H1 (cell line): ENCODE measurements around the gene ALG6. TPM values are rescaled to one million over a fixed set of nuclear protein-coding genes. Genes with fewer than 3 reads are reported as not detected.
A peak's percentile ranks its signal among the peaks of the same experiment; 100 is the strongest.

Experiments
- CTCF ChIA-PET: fragments of 300-600 bp; sonication (Branson Sonifier 250); formaldehyde crosslinking; loops from one replicate; lab custom pipeline; 2021; ENCODE audit not compliant: partially characterized antibody; lab: Charles Lee
- POLR2A ChIA-PET: fragments of 300-600 bp; sonication (Branson Sonifier 250); formaldehyde crosslinking; loops from one replicate; lab custom pipeline; 2021; ENCODE audit warnings: inconsistent platforms; ENCODE audit not compliant: partially characterized antibody; lab: Charles Lee
- DNase-seq, 2 experiments: peaks; one replicate each; pipeline versions ENCODE4 v3.0.0 to v3.0.0-alpha.2; 2010 to 2022; ENCODE audit warnings: low spot score in 2 of 2, low read depth in 1 of 2, mixed read lengths in 1 of 2
- FAIRE-seq: peaks from 2 replicates; lab custom pipeline; 2011; peaks lifted over from hg19 to GRCh38; lab: Jason Lieb, UNC
- H2AFZ ChIP-seq: 2 replicates; pipeline ENCODE4 v1.8.1; 2012; ENCODE audit warnings: low read length, inconsistent platforms
- H2AK5ac ChIP-seq: 2 replicates; pipeline ENCODE4 v1.6.1; 2013; ENCODE audit warnings: low read depth, low read length
- H2BK120ac ChIP-seq: replicated peaks from 2 replicates; pipeline ENCODE3; 2013; ENCODE audit warnings: low read depth, low read length, inconsistent platforms
- H2BK12ac ChIP-seq: 2 replicates; pipeline ENCODE4 v1.6.1; 2013; ENCODE audit warnings: low read depth, low read length
- H2BK15ac ChIP-seq: 2 replicates; pipeline ENCODE4 v1.6.1; 2013; ENCODE audit warnings: low read length
- H2BK20ac ChIP-seq: 2 replicates; pipeline ENCODE4 v1.6.1; 2013; ENCODE audit warnings: low read length
- H2BK5ac ChIP-seq: 2 replicates; pipeline ENCODE4 v1.6.1; 2013; ENCODE audit warnings: low read depth, low read length
- H3K14ac ChIP-seq: 2 replicates; pipeline ENCODE4 v1.6.1; 2013; ENCODE audit warnings: inconsistent platforms; ENCODE audit not compliant: insufficient read length
- H3K18ac ChIP-seq: 2 replicates; pipeline ENCODE4 v1.6.1; 2013; ENCODE audit warnings: low read length; ENCODE audit errors: extremely low read depth
- H3K23ac ChIP-seq: 2 replicates; pipeline ENCODE4 v1.6.1; 2013; ENCODE audit warnings: inconsistent platforms; ENCODE audit not compliant: insufficient read length
- H3K23me2 ChIP-seq: 2 replicates; pipeline ENCODE4 v1.6.1; 2013; ENCODE audit warnings: low read depth, low read length
- H3K27ac ChIP-seq: 2 replicates; pipeline ENCODE4 v1.6.1; 2011; ENCODE audit warnings: low read depth, low read length, inconsistent platforms
- H3K27me3 ChIP-seq, 4 experiments: replicated peaks in 1 of 4; 1 replicate in 1 of 4; 2 replicates in 3 of 4; pipeline versions ENCODE4 v1.6.1 to v1.8.1; 2011 to 2013; ENCODE audit warnings: low read length in 3 of 4, mild to moderate bottlenecking in 3 of 4, inconsistent platforms in 2 of 4, mixed read lengths in 2 of 4, moderate library complexity in 1 of 4; ENCODE audit not compliant: control insufficient read depth in 3 of 4, insufficient read depth in 3 of 4; ENCODE audit errors: extremely low read depth in 1 of 4
- H3K36me3 ChIP-seq, 4 experiments: 2 replicates each; pipeline versions ENCODE4 v1.6.1 to v1.8.1; 2011 to 2013; ENCODE audit warnings: mild to moderate bottlenecking in 4 of 4, low read length in 3 of 4, moderate library complexity in 2 of 4, control low read depth in 1 of 4, inconsistent platforms in 1 of 4; ENCODE audit not compliant: insufficient read depth in 4 of 4, control insufficient read depth in 2 of 4
- H3K4ac ChIP-seq: replicated peaks from 2 replicates; pipeline ENCODE3; 2013; ENCODE audit warnings: low read length, low read depth, mixed read lengths, inconsistent platforms; ENCODE audit not compliant: insufficient read length
- H3K4me1 ChIP-seq, 4 experiments: replicated peaks in 1 of 4; 1 replicate in 1 of 4; 2 replicates in 3 of 4; pipeline versions ENCODE4 v1.6.1 to v1.8.1; 2011 to 2013; ENCODE audit warnings: low read length in 3 of 4, inconsistent platforms in 2 of 4, mixed read lengths in 1 of 4; ENCODE audit not compliant: insufficient read depth in 4 of 4, control insufficient read depth in 3 of 4
- H3K4me2 ChIP-seq, 2 experiments: 2 replicates each; pipeline versions ENCODE4 v1.6.1 to v1.8.1; 2011 to 2013; ENCODE audit warnings: low read depth in 2 of 2, low read length in 2 of 2, control low read depth in 1 of 2, inconsistent platforms in 1 of 2, mild to moderate bottlenecking in 1 of 2; ENCODE audit not compliant: insufficient read depth in 1 of 2
- H3K4me3 ChIP-seq, 4 experiments: fragments of 200-600, 300-600 bp in 1 of 4; sonication (generic), shearing (Covaris generic), sonication (Bioruptor Twin) in 1 of 4; 2 replicates each; pipeline versions ENCODE4 v1.5.1 to v1.8.1; 2011 to 2016; ENCODE audit warnings: low read length in 4 of 4, low read depth in 3 of 4, control low read depth in 2 of 4, inconsistent platforms in 2 of 4, mild to moderate bottlenecking in 2 of 4, mixed read lengths in 1 of 4, moderate library complexity in 1 of 4; ENCODE audit not compliant: insufficient read depth in 2 of 4; ENCODE audit errors: extremely low read depth in 1 of 4
- H3K56ac ChIP-seq: replicated peaks from 2 replicates; pipeline ENCODE3; 2013; ENCODE audit warnings: low read depth, mild to moderate bottlenecking, mixed read lengths, low read length, inconsistent platforms; ENCODE audit not compliant: insufficient read length
- H3K79me1 ChIP-seq: 2 replicates; pipeline ENCODE4 v1.6.1; 2013; ENCODE audit warnings: low read depth, low read length, control low read depth
- H3K79me2 ChIP-seq, 2 experiments: 2 replicates each; pipeline versions ENCODE4 v1.6.1 to v1.8.1; 2012 to 2013; ENCODE audit warnings: low read length in 2 of 2, mild to moderate bottlenecking in 2 of 2, inconsistent platforms in 1 of 2; ENCODE audit not compliant: insufficient read depth in 2 of 2, control insufficient read depth in 1 of 2
- H3K9ac ChIP-seq, 4 experiments: replicated peaks in 1 of 4; 1 replicate in 1 of 4; 2 replicates in 3 of 4; pipeline versions ENCODE4 v1.6.1 to v1.8.1; 2011 to 2013; ENCODE audit warnings: low read depth in 3 of 4, low read length in 3 of 4, control low read depth in 2 of 4, mild to moderate bottlenecking in 2 of 4, moderate library complexity in 2 of 4, inconsistent platforms in 1 of 4; ENCODE audit errors: extremely low read depth in 1 of 4
- H3K9me3 ChIP-seq, 2 experiments: 2 replicates each; pipeline versions ENCODE4 v1.6.1 to v1.8.1; 2012 to 2013; ENCODE audit warnings: mild to moderate bottlenecking in 2 of 2, moderate library complexity in 2 of 2, control low read depth in 1 of 2, inconsistent platforms in 1 of 2, low read depth in 1 of 2, low read length in 1 of 2, mixed read lengths in 1 of 2; ENCODE audit not compliant: insufficient read depth in 2 of 2
- H4K20me1 ChIP-seq, 2 experiments: replicated peaks in 1 of 2; 2 replicates each; pipeline versions ENCODE3 to v1.8.1; 2011 to 2013; ENCODE audit warnings: inconsistent platforms in 2 of 2, low read length in 2 of 2, mild to moderate bottlenecking in 1 of 2; ENCODE audit not compliant: insufficient read depth in 2 of 2, control insufficient read depth in 1 of 2
- H4K5ac ChIP-seq: 2 replicates; pipeline ENCODE4 v1.6.1; 2013; ENCODE audit warnings: low read length, low read depth, mixed read lengths, inconsistent platforms; ENCODE audit not compliant: insufficient read length
- H4K8ac ChIP-seq: 2 replicates; pipeline ENCODE4 v1.8.0; 2013; ENCODE audit warnings: mild to moderate bottlenecking, moderate library complexity, low read length, inconsistent platforms; ENCODE audit not compliant: insufficient read depth; ENCODE audit errors: extremely low read depth
- H4K91ac ChIP-seq: replicated peaks from 2 replicates; pipeline ENCODE3; 2013; ENCODE audit warnings: low read length, mixed read lengths, inconsistent platforms; ENCODE audit not compliant: insufficient read length
- BACH1 ChIP-seq: IDR thresholded peaks from 2 replicates; pipeline ENCODE4 v1.6.1; 2012; ENCODE audit warnings: low read length, improper control_type of control experiment
- CBX5 ChIP-seq: fragments of 300-800, 300-1000 bp; sonication (generic); IDR thresholded peaks from 2 replicates; pipeline ENCODE4 v1.7.1; 2016; ENCODE audit warnings: antibody characterized with exemption, low read length, low read depth
- CTBP2 ChIP-seq: IDR thresholded peaks from 2 replicates; pipeline ENCODE4 v1.7.0; 2011; ENCODE audit warnings: borderline replicate concordance, mild to moderate bottlenecking, moderate library complexity, mixed read lengths, low read length; ENCODE audit not compliant: insufficient read depth, insufficient read length
- EGR1 ChIP-seq: IDR thresholded peaks from 2 replicates; pipeline ENCODE4 v1.6.1; 2011; ENCODE audit warnings: low read depth, low read length, borderline replicate concordance
- EZH2 ChIP-seq: fragments of 200-600 bp; sonication (generic); IDR thresholded peaks from 2 replicates; pipeline ENCODE4 v1.7.1; 2012; ENCODE audit warnings: low read depth, mild to moderate bottlenecking, moderate library complexity, low read length, inconsistent platforms; ENCODE audit not compliant: severe bottlenecking
- HDAC2 ChIP-seq, 2 experiments: fragments of 300-600 bp in 1 of 2; sonication (generic) in 1 of 2; IDR thresholded peaks; 2 replicates each; pipeline ENCODE4 v1.6.1; 2011 to 2012; ENCODE audit warnings: low read depth in 2 of 2, low read length in 2 of 2, mild to moderate bottlenecking in 2 of 2, moderate library complexity in 2 of 2, borderline replicate concordance in 1 of 2, inconsistent platforms in 1 of 2
- JUN ChIP-seq: IDR thresholded peaks from 2 replicates; pipeline ENCODE4 v1.6.1; 2011; ENCODE audit warnings: low read depth, mild to moderate bottlenecking, improper control_type of control experiment, low read length
- NANOG ChIP-seq: IDR thresholded peaks from 2 replicates; pipeline ENCODE4 v1.6.1; 2011; ENCODE audit warnings: low read length, low read depth, mild to moderate bottlenecking, inconsistent platforms; ENCODE audit not compliant: insufficient read depth, poor library complexity, severe bottlenecking
- SIN3A ChIP-seq, 2 experiments: IDR thresholded peaks in 1 of 2; conservative IDR thresholded peaks in 1 of 2; 2 replicates each; pipeline ENCODE4 v1.6.1; 2011 to 2012; ENCODE audit warnings: low read length in 2 of 2, improper control_type of control experiment in 1 of 2, low read depth in 1 of 2, mild to moderate bottlenecking in 1 of 2
- SIRT6 ChIP-seq: IDR thresholded peaks from one replicate; pipeline ENCODE4 v1.7.1; 2012; ENCODE audit warnings: low read length, inconsistent platforms
- SP2 ChIP-seq: IDR thresholded peaks from 2 replicates; pipeline ENCODE4 v1.6.1; 2012; ENCODE audit warnings: mild to moderate bottlenecking, low read length, inconsistent platforms
- WGBS, 2 experiments: shearing (Covaris generic) in 1 of 2; methylation state at CpG; one replicate each; pipeline versions ENCODE4 v1.1.6 to v1.1.7; 2013 to 2015; ENCODE audit warnings: low lambda C conversion rate in 2 of 2, mixed read lengths in 2 of 2, inconsistent platforms in 1 of 2, low coverage in 1 of 2, missing lambda C conversion rate in 1 of 2; ENCODE audit not compliant: insufficient replicate concordance in 2 of 2, insufficient coverage in 1 of 2, insufficient read length in 1 of 2; ENCODE audit errors: extremely low coverage in 1 of 2, missing lambda C conversion rate in 1 of 2; 5-methylcytosine and 5-hydroxymethylcytosine counted together
- polyA plus RNA-seq, 7 experiments: library from polyadenylated mRNA; depleted of rRNA in 3 of 7; stranded (reverse) in 5 of 7; unstranded in 2 of 7; fragments of >200 nt in 5 of 7; fragments of 200-250 nt in 2 of 7; gene quantifications; 1 replicate in 5 of 7; 2 replicates in 1 of 7; 4 replicates in 1 of 7; pipeline versions ENCODE4 v1.2.1 to v1.2.3, GENCODE V29; 2011 to 2013; ENCODE audit warnings: missing spikeins in 2 of 7, mixed read lengths in 2 of 7
- total RNA-seq: library from RNA; stranded (reverse); fragmentation: NEBNext Ultra II Directional; extraction: Animal tissue kit (Norgen Biotek cat#: 25700); gene quantifications from 2 replicates; pipeline ENCODE4 v1.2.1, GENCODE V29; 2021

ALG6 gene
- total and polyA plus RNA-seq, 2 of the 8 experiments (the other 6 are each of a cell fraction or from before 2014, with no cell fraction given), result 17.8 to 26.8 TPM

DNA sequence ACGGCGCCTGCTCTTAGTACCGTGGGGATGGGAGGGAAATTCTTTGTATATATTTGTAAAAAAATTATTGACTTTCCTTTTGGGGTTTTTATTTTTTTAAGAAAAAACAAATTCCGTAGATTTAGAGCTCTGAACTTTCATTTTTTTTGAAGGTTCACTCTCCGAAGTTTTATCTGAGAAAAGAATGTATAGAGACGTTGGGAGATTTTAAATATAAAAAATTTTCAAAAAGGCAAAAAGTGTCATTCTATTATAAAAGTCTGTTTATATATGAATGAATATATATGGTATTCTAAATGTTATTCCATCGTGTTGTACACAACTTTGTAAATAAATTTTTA, 42.7 kb upstream of the ALG6 start:
- Histone ChIP-seq H3K27ac (no peak overlapping the region), H2AK5ac (no peak overlapping the region), H2BK15ac (no peak overlapping the region), H3K9ac (no peak overlapping the region), H3K9me3 (no peaks in the 10 kb centered on the region), H2BK20ac (no peak overlapping the region), H3K36me3 (no peaks in the 10 kb centered on the region), H2BK5ac (no peak overlapping the region), H2AFZ (no peak overlapping the region), H3K4me1 (peaks cover 6 to 31% (median 19%) of the 10 kb centered on the region in 4 experiments), H3K4me2 (peak overlapping the region; percentile 86 to 94), H2BK120ac (no peak overlapping the region), H3K27me3 (peaks cover 0 to 74% (median 44%) of the 10 kb centered on the region in 4 experiments; a peak in 5 of 7 replicates), H3K79me2 (peaks cover 0 to 29% of the 10 kb centered on the region in 2 experiments; a peak in 3 of 4 replicates), H4K91ac (no peak overlapping the region), H3K18ac (peak overlapping the region; percentile 55; the same call in 1 of the 2 replicates), H3K4me3 (peak overlapping the region; percentile 64 to 80 (median 69)), H3K23ac (no peak overlapping the region), H3K23me2 (peaks cover 42% of the 10 kb centered on the region), H4K20me1 (peaks cover 0 to 2% of the 10 kb centered on the region in 2 experiments), H3K79me1 (no peaks in the 10 kb centered on the region), H4K5ac (no peak overlapping the region), H3K14ac (no peak overlapping the region), H2BK12ac (no peak overlapping the region), H3K4ac (no peak overlapping the region), H3K56ac (no peak overlapping the region), H4K8ac (no peak overlapping the region; the same call in 1 of the 2 replicates)
- FAIRE-seq, result no peak
- WGBS, 2 experiments, result 1% methylated on average over 7 of the region's 7 CpGs; no CpG with 5 or more reads in 1 of the 2 experiments
- CTCF ChIA-PET, result interaction anchor here (1.2 to 4.2 kb wide), 7 partner anchors 11 to 262 kb away, joined by 3 to 24 read pairs (median 3); partner anchors contain the start of gene ALG6
- DNase-seq, result no peak
- TF ChIP-seq HDAC2 (IDR thresholded peaks at IDR 0.05; ENCODE audit: borderline replicate concordance in 1 of 2, low read depth in 2 of 2, low read length in 2 of 2) (no peak), SP2 (no peak), EGR1 (no peak), NANOG (no peak), SIRT6 (no peak), JUN (no peak), BACH1 (no peak), CBX5 (no peak), CTBP2 (no peak), EZH2 (no peak), SIN3A (conservative IDR thresholded peaks at IDR 0.05 in 1 of 2, IDR thresholded peaks at IDR 0.05 in 1 of 2; ENCODE audit: low read depth in 1 of 2, low read length in 2 of 2) (no peak)
- POLR2A ChIA-PET, result interaction anchor here (0.8 to 1.3 kb wide), 3 partner anchors 10 to 298 kb away, joined by 3 to 4 read pairs (median 3); no protein-coding TSS in a partner anchor
